DOHH2 (cell line): ENCODE measurements around the gene HOXB6.

ENCODE experiments used
- H3F3A ChIP-seq: fragments of 200-600 bp; sonication (generic), shearing (Covaris generic); 2 replicates; pipeline ENCODE4 v1.6.0; 2016; ENCODE audit warnings: antibody characterized with exemption, mild to moderate bottlenecking; ENCODE audit not compliant: control insufficient read depth, insufficient read depth
- H3K27ac ChIP-seq: fragments of 200-600 bp; sonication (generic); 2 replicates; pipeline ENCODE4 v1.5.1; 2014; ENCODE audit warnings: low read depth, mild to moderate bottlenecking, low read length, moderate library complexity
- H3K27me3 ChIP-seq: fragments of 200-600 bp; sonication (generic); 2 replicates; pipeline ENCODE4 v1.6.1; 2014; ENCODE audit warnings: mild to moderate bottlenecking, low read length, mixed read lengths; ENCODE audit not compliant: control insufficient read depth
- H3K36me3 ChIP-seq: fragments of 200-600 bp; sonication (generic); 2 replicates; pipeline ENCODE4 v1.6.1; 2014; ENCODE audit warnings: mild to moderate bottlenecking, low read length, moderate library complexity, mixed read lengths; ENCODE audit not compliant: control insufficient read depth
- H3K4me1 ChIP-seq: fragments of 200-600 bp; sonication (generic); 2 replicates; pipeline ENCODE4 v1.6.1; 2014; ENCODE audit warnings: mild to moderate bottlenecking, low read length, mixed read lengths; ENCODE audit not compliant: control insufficient read depth
- H3K4me2 ChIP-seq: fragments of 200-600 bp; sonication (generic); 2 replicates; pipeline ENCODE4 v1.6.0; 2014; ENCODE audit warnings: mild to moderate bottlenecking, low read length, moderate library complexity
- H3K4me3 ChIP-seq: fragments of 200-600 bp; sonication (generic); 2 replicates; pipeline ENCODE4 v1.5.1; 2014; ENCODE audit warnings: mild to moderate bottlenecking, low read length, mixed read lengths
- H3K79me2 ChIP-seq: fragments of 200-600 bp; sonication (generic); 2 replicates; pipeline ENCODE4 v1.6.1; 2014; ENCODE audit warnings: mild to moderate bottlenecking, low read length, mixed read lengths; ENCODE audit not compliant: control insufficient read depth
- H3K9me2 ChIP-seq: fragments of 200-600 bp; sonication (generic); replicated peaks from 2 replicates; pipeline ENCODE4 v1.6.1; 2014; ENCODE audit warnings: mild to moderate bottlenecking, low read length, mixed read lengths; ENCODE audit not compliant: control insufficient read depth
- H3K9me3 ChIP-seq: fragments of 200-600 bp; sonication (generic); 2 replicates; pipeline ENCODE4 v1.6.1; 2014; ENCODE audit warnings: antibody characterized with exemption, low read length, mixed read lengths; ENCODE audit not compliant: control insufficient read depth, insufficient read depth
- H4K20me1 ChIP-seq: fragments of 200-600 bp; sonication (generic); 2 replicates; pipeline ENCODE4 v1.6.0; 2014; ENCODE audit warnings: low read depth, mild to moderate bottlenecking, antibody characterized with exemption, low read length, moderate library complexity; ENCODE audit not compliant: control insufficient read depth, insufficient read depth
- CTCF ChIP-seq: fragments of 200-600 bp; sonication (generic); IDR thresholded peaks from one replicate; pipeline ENCODE4 v1.5.1; 2014; ENCODE audit warnings: antibody characterized with exemption, mild to moderate bottlenecking, low read depth, low read length; ENCODE audit not compliant: poor library complexity, severe bottlenecking
- EZH2phosphoT487 ChIP-seq: fragments of 200-600 bp; sonication (generic); IDR thresholded peaks from 2 replicates; pipeline ENCODE4 v1.6.1; 2017; ENCODE audit warnings: borderline replicate concordance, mild to moderate bottlenecking, antibody characterized with exemption, low read length, moderate library complexity, mixed read lengths

The HOXB6 gene

GRCh38 chr17:48587276-48588073 lies 17.3 kb downstream of the HOXB6 start:
- no peaks in the 10 kb centered on the region for H3F3A ChIP-seq
- H4K20me1 ChIP-seq = peaks cover 7% of the 10 kb centered on the region; the same call in 1 of the 2 replicates
- no peaks in the 10 kb centered on the region for H3K79me2 ChIP-seq
- no peak overlapping the region for H3K4me3 ChIP-seq
- no peaks in the 10 kb centered on the region for H3K9me2 ChIP-seq
- H3K9me3 ChIP-seq = no peaks in the 10 kb centered on the region
- no peak overlapping the region for H3K4me2 ChIP-seq
- no peaks in the 10 kb centered on the region for H3K36me3 ChIP-seq
- H3K27me3 ChIP-seq = peaks cover 89% of the 10 kb centered on the region
- peaks cover 15% of the 10 kb centered on the region for H3K4me1 ChIP-seq
- TF ChIP-seq CTCF = no peak
- TF ChIP-seq EZH2phosphoT487 = no peak
- no peak overlapping the region for H3K27ac ChIP-seq

- peaks cover 94% of the 10 kb centered on the region for H3K27me3 ChIP-seq
- peaks cover 7% of the 10 kb centered on the region; the same call in 1 of the 2 replicates for H4K20me1 ChIP-seq
- no peak overlapping the region for H3K27ac ChIP-seq
- TF ChIP-seq EZH2phosphoT487 (peak; percentile 94), CTCF (no peak)
- peak overlapping the region; percentile 60 for H3K4me2 ChIP-seq
- H3K9me2 ChIP-seq = no peaks in the 10 kb centered on the region
- peaks cover 15% of the 10 kb centered on the region for H3K4me1 ChIP-seq
- H3K79me2 ChIP-seq = no peaks in the 10 kb centered on the region
- no peaks in the 10 kb centered on the region for H3K9me3 ChIP-seq
- H3F3A ChIP-seq = no peaks in the 10 kb centered on the region
- H3K4me3 ChIP-seq = peak overlapping the region; percentile 57
- H3K36me3 ChIP-seq = no peaks in the 10 kb centered on the region
Observed at GRCh38 chr17:48586355-48587258, 18.2 kb downstream of the HOXB6 start.

- Histone ChIP-seq H3K36me3 (no peaks in the 10 kb centered on the region), H3K4me3 (no peak overlapping the region), H3K4me2 (no peak overlapping the region), H3K4me1 (peaks cover 29% of the 10 kb centered on the region), H4K20me1 (peaks cover 7% of the 10 kb centered on the region; the same call in 1 of the 2 replicates), H3K9me3 (no peaks in the 10 kb centered on the region), H3K79me2 (no peaks in the 10 kb centered on the region), H3K27me3 (peaks cover 95% of the 10 kb centered on the region), H3F3A (peaks cover 9% of the 10 kb centered on the region; the same call in 1 of the 2 replicates), H3K27ac (no peak overlapping the region), H3K9me2 (no peaks in the 10 kb centered on the region)
- no peak for TF ChIP-seq EZH2phosphoT487
- TF ChIP-seq CTCF = no peak
Observed at GRCh38 chr17:48584223-48584741, 20.5 kb downstream of the HOXB6 start.
